HG03469 (cell line): ENCODE data around the gene S1PR1.

ENCODE experiments used
- ATAC-seq: cut with Tn5 transposase; IDR thresholded peaks from one replicate; pipeline ENCODE4 v1.9.1; 2021; ENCODE audit warnings: mild to moderate bottlenecking, moderate library complexity, moderate number of reproducible peaks; ENCODE audit not compliant: unreplicated experiment

The S1PR1 gene

GRCh38 chr1:101245246-101245927, 8.6 kb downstream of the S1PR1 start:
- ATAC-seq = no peak

DNA sequence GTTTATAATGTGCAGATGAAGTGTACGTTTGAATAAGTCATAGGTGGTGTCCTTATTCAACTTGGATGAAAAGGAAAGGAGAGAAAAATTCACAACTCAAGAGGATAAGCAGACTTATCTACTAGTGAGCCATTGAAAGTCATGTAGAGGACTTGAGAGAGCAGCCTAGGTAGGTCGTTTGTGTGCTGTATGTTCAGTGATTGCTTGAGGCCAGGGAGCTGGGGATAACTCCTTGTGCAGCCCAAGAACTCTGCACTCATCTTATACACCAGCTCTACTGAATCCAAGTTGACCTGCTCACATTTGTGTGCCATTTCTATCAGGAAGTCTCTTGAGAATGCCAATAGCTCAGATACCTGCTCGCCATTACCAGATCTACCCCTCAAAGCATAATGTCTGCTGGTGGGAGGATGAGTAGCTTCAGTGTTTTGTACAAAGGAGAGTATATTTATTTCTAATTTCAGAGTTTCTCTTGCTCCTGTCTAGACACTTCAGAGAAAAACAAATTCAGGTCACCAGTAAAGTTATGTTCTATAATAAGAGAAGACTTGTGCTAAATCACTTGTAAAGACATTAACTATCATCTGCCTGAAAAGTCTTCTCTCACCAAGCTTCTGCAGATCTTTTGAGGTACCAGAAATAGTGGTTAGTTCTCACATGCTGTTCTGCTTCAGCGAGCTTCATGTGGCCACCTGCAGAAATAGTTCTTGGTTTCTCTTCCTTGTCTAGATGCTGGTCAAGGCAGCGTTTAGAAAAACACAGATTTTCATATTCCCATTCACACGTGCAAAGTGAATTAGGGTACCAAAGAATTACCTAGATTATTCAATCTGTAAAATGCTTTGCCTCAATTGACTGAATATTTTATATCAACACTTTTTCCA, 10.8 kb downstream of the S1PR1 start:
- ATAC-seq = peak; percentile 96

GRCh38 chr1:101250222-101250621, 13.4 kb downstream of the S1PR1 start:
- ATAC-seq = no peak

DNA sequence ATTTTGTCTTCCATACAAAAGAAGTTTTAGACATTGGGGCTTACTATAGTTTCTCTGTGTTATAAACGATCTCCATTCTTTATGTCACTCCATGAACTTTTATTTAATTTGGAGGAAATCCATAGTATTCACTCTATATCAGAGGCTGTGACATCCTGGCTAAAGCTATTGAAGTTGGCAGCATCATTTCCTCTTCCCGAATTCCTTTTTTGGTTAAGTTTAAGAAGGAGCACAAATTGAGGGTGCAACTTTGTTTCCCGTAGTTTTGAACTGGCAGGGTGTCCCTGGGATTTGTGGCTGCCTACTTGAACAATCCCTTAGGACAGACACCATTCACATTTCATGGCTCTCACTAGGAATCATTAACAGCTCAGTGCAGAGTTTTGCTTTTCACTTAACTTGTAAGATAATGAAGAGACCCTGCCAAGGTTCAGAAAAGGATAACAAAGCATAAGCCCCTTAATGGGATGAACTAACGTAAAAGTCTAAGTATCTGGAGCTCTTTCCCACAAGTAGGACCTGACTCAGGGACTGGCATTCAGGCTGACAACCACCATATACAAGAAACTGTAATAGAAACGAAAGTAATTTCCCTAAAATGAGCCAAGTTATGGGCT, 13.9 kb downstream of the S1PR1 start:
- ATAC-seq = no peak

GRCh38 chr1:101251504-101251903, 14.7 kb downstream of the S1PR1 start:
- no peak for ATAC-seq

- no peak for ATAC-seq
Measured at GRCh38 chr1:101253976-101254674, 17.3 kb downstream of the S1PR1 start.

GRCh38 chr1:101257500-101258325, 20.9 kb downstream of the S1PR1 start:
- ATAC-seq = peak; percentile 87

DNA sequence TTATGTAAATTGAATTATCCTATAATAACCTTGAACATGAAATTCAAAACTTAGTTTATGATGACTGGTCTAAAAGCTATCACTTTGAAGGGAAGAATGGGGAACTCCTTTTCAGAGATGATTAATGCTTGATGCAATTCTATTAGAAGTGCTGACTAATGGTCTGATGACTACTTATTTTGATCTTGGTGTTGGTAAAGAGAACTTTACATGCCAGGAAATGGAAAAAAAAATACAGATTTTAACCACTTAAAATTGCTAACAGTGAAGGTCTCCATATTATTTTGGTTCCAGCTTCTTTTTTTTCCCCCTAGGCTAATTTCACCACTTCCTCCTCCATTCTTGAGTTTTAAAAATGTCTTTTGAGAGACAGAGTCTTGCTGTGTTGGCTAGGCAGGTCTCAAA, 22.9 kb downstream of the S1PR1 start:
- ATAC-seq = no peak

GRCh38 chr1:101260556-101261350, 23.9 kb downstream of the S1PR1 start:
- no peak for ATAC-seq

DNA sequence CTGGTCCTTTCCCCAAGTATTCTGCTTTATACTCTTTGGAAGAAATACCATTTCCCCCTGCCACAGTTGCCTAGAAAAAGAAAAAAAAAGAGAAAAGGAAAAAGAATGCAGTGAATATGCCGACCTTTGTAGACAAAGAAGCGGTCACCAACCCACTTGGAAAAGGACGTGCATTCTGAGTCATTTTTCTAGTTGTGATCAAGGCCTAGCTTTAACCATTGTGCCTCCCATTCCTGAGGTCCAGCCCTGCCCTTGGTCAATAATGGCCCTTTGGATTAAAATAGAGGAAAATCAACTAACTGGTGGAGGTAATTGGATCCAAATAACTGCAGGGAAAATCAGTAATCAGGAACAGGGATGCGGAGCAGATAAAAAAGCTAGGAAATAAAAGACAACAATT, 24.8 kb downstream of the S1PR1 start:
- ATAC-seq = no peak

DNA sequence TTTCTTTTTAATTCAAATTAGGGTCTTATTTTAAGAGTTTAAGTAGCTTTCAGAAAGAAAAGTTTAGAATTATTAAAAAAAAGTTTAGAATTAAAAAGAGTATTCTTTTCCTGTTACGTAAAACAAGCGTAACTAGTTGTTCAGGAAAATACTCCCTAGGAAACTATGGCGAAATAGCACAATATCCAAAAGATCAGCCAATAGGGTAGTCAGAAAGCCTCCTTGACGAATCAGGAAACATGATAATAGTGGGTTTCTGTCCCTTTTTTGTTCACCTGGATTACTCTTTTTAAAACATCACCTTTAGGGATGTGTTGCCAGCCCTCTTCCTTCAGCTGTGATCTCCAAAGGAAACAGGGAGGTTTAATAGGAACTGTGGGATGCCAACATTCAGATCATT, 25.2 kb downstream of the S1PR1 start:
- no peak for ATAC-seq

DNA sequence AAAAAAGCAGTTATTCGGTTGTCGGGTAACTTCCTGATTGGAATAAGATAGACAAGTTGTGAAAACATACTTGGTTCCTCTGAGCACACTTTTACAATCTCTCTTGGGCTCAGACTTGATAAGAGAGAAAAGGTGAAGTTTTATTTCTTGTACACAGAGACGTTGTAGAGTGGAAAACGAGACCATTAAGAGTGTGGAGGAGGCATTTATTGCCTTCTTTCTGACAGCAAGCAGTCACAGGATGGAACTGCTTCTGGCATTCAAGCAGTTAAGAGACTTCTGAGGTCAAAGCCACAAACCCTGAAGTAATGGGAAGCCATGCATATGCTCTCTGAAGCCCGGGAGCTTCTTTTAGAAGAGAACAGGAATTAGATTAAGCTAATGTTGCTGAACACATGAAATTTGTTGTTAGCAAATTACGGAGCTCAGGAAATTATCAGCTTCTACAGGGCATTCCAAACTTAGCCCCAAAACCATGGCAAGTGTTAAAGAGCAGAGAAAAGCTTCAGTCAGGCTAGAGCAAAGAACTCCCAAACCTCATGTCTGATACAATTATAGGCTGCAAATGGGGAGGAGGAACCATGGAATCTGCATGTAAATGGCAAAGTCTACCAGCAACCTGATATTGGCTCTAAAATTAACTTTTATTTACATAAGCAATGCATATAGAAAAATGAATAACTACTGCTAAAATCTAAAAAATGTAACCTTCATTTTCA, 26.0 kb downstream of the S1PR1 start:
- ATAC-seq = peak; percentile 22

- no peak for ATAC-seq
Measured at GRCh38 chr1:101264697-101265096, 27.9 kb downstream of the S1PR1 start.

- no peak for ATAC-seq
Measured at GRCh38 chr1:101265684-101266083, 28.9 kb downstream of the S1PR1 start.

DNA sequence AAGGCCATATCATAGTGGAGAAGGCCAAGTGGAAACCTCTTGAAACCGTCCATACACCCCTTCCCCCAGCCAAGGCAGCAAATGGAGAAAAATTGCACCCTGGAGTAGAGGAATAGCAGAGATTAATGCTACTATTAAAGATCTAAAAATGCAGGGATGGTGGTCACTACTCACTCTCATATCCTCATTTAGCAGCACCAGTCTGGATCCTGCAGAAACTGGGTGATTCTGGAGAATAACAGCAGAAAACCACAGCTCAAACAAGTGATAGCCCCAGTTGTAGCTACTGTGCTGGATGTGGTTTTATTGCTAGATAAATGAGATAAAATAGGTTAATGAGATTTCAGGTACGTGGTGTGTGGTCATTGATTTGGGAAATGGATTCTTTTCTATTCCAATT, 30.3 kb downstream of the S1PR1 start:
- ATAC-seq = no peak

DNA sequence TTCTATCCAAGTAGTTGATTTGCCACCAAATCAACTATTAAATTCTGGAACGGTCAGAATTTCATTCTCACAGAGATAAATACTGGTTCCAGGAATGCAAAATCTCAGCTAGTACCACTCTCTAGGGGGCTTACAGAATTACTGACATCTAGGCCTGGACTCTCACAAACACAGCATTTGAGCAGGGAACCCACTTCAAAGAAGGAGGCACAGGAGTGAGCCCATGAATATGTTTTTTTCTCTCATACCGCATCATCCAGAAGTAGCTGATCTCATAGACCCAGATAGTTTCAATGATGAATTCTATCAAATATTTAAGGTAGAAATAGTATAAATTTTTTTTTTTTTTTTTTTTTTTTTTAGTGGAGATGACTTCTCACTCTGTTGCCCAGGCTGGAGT, 32.1 kb downstream of the S1PR1 start:
- no peak for ATAC-seq

DNA sequence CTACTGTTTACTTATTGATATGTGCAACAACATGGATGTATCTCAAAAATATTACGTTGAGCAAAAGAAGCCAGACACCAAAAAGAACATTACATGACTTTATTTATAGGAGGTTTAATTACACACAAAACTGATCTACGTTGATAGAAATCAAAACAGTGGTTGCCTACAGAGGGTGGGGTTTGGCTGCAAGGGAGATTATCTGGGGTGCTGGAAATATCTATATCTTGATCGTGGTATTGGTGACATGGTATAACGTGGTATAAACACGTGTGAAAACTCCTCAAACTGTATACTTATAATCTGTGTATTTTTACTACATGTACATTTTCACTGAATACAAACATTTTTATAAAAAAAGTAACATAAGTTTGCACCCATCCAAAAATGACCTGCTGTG, 38.9 kb downstream of the S1PR1 start:
- no peak for ATAC-seq

DNA sequence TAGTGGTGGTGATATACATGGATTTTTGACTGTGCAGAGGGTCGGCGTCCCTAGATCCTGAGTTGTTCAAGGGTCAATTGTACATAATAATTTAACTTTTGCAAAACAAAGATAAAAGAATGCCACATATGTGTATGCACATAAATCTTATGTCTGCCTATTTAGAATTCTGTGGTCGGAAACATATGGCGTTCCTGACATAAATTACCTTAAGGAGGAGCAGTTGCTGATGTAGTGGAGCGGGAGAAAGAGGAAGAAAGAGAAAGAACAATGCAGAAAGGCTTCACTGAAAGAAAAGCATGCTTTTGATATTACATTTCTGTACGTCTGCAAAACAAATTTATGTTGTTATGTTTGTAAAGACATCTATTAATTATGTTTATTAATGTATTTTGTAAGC, 40.0 kb downstream of the S1PR1 start:
- no peak for ATAC-seq

DNA sequence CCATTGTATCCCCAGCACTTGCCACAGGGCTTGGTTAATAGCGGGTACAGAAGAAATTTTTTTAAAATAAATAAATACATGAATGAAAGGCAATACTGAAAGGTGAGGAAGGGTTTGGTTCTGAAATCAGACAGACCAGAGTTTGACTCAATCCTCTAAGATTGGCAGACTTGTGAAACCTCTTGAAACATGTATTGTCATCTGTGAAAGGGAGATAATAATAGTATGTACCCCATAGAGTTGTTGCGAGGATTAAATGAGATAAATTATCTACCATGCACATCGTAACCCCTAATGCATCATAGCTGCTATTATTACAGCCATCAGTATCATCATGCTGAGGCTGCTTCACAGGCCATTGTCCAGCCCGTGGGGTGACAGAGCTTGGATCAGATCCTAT, 41.4 kb downstream of the S1PR1 start:
- ATAC-seq = no peak
